Testis (tissue), 2 donors: Measurements from ENCODE around the gene CMTM7.

Experiments used
- CTCF ChIP-seq, 3 experiments: fragments of 450-650 bp in 2 of 3; fragments of 200-600 bp in 1 of 3; sonication (generic) in 1 of 3; IDR thresholded peaks; one replicate each; pipeline ENCODE4 v1.5.1; 2016 to 2019; ENCODE audit warnings: antibody characterized with exemption in 3 of 3, mild to moderate bottlenecking in 2 of 3, moderate library complexity in 1 of 3
- POLR2A ChIP-seq: fragments of 450-650 bp; IDR thresholded peaks from one replicate; pipeline ENCODE4 v1.6.1; 2017; ENCODE audit warnings: antibody characterized with exemption, mild to moderate bottlenecking, moderate library complexity

DNA sequence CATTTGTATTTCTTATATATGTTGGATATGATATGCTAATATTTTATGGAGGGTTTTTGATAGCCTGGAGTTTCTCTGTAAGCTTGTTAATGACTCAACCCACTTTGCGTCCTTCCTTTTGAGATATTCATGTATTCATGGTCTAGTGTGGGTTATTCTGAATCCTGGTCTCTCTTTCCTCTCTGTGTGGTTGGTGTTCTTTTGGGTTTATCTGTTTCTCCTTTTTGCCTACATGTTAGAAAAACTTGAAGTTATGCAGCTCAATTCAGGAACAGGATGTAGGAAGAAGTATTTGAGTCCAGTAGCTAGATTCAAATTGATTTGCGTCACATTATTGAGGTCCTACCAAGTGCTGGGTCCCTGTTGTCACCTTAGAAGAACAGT is 28.1 kb downstream of the CMTM7 start:
- TF ChIP-seq POLR2A: no peak
- no peak for TF ChIP-seq CTCF (IDR thresholded peaks at IDR 0.05)
